Smooth muscle cell (in vitro differentiated cells): Measurements from ENCODE around the gene ADAM17. TPM values are rescaled to one million over a fixed set of nuclear protein-coding genes. Genes with fewer than 3 reads are reported as not detected.

Source experiments
- DNase-seq: peaks from one replicate; lab custom pipeline; 2025; ENCODE audit not compliant: unreplicated experiment; lab: John Stamatoyannopoulos, UW
- H2AFZ ChIP-seq: fragments of 200-600 bp; sonication (generic); 2 replicates; pipeline ENCODE4 v1.6.0; 2016; ENCODE audit warnings: antibody characterized with exemption, low read depth, mild to moderate bottlenecking
- H3F3A ChIP-seq: fragments of 200-600 bp; sonication (generic); 2 replicates; pipeline ENCODE4 v1.6.0; 2017; ENCODE audit warnings: antibody characterized with exemption, low read depth
- H3K27ac ChIP-seq: fragments of 200-600 bp; sonication (generic); 2 replicates; pipeline ENCODE4 v1.5.1; 2016; ENCODE audit warnings: low read depth, mild to moderate bottlenecking
- H3K27me3 ChIP-seq: fragments of 200-600 bp; sonication (generic); 2 replicates; pipeline ENCODE4 v1.6.1; 2016; ENCODE audit warnings: low read depth, mild to moderate bottlenecking
- H3K36me3 ChIP-seq: fragments of 200-600 bp; sonication (generic); 2 replicates; pipeline ENCODE4 v1.5.1; 2016; ENCODE audit warnings: low read depth
- H3K4me1 ChIP-seq: fragments of 200-600 bp; sonication (generic); 2 replicates; pipeline ENCODE4 v1.5.1; 2016; ENCODE audit warnings: low read depth
- H3K4me2 ChIP-seq: fragments of 200-600 bp; sonication (generic); 2 replicates; pipeline ENCODE4 v1.6.0; 2016; ENCODE audit warnings: mild to moderate bottlenecking
- H3K4me3 ChIP-seq: fragments of 200-600 bp; sonication (generic); 2 replicates; pipeline ENCODE4 v1.5.1; 2016; ENCODE audit warnings: mild to moderate bottlenecking
- H3K79me2 ChIP-seq: fragments of 200-600 bp; sonication (generic); 2 replicates; pipeline ENCODE4 v1.6.0; 2016; ENCODE audit warnings: low read depth, mild to moderate bottlenecking
- H3K9ac ChIP-seq: fragments of 200-600 bp; sonication (generic); 2 replicates; pipeline ENCODE4 v1.6.0; 2016; ENCODE audit warnings: low read depth
- H3K9me3 ChIP-seq: fragments of 200-600 bp; sonication (generic); replicated peaks from 2 replicates; pipeline ENCODE4 v1.5.1; 2016; ENCODE audit warnings: low read depth
- H4K20me1 ChIP-seq: fragments of 200-600 bp; sonication (generic); 2 replicates; pipeline ENCODE4 v1.6.0; 2016; ENCODE audit warnings: low read depth
- CTCF ChIP-seq: fragments of 200-600 bp; sonication (generic); IDR thresholded peaks from 2 replicates; pipeline ENCODE4 v1.5.1; 2017; ENCODE audit warnings: borderline replicate concordance, mild to moderate bottlenecking, antibody characterized with exemption; ENCODE audit not compliant: insufficient read depth, poor library complexity, severe bottlenecking
- WGBS: methylation state at CpG from one replicate; pipeline ENCODE4 v1.1.7; 2016; ENCODE audit warnings: low lambda C conversion rate; 5-methylcytosine and 5-hydroxymethylcytosine counted together
- polyA plus RNA-seq: library from polyadenylated mRNA; unstranded; fragments of >200 nt; fragmentation: Nextera tagmentation; extraction: Ambion mirVana; gene quantifications from 2 replicates; pipeline ENCODE4 v1.2.1, GENCODE V29; 2016
- total RNA-seq: library from RNA; depleted of rRNA; stranded (reverse); fragments of >200 nt; gene quantifications from 2 replicates; pipeline ENCODE4 v1.2.3, GENCODE V29; 2014

Gene ADAM17
- total and polyA plus RNA-seq, 2 experiments from 2014 or later: 8.9 to 18.3 TPM

GRCh38 chr2:9467687-9468086, 87.9 kb downstream of the ADAM17 start:
- no peak for DNase-seq
- no peaks in the 10 kb centered on the region for H3K4me1 ChIP-seq
- H3K9me3 ChIP-seq: no peaks in the 10 kb centered on the region
- WGBS: 96% methylated on average over 10 of the region's 10 CpGs
- no peaks in the 10 kb centered on the region for H3K36me3 ChIP-seq
- no peaks in the 10 kb centered on the region for H3K27me3 ChIP-seq
- TF ChIP-seq CTCF: no peak
- H3K9ac ChIP-seq: no peak overlapping the region
- H4K20me1 ChIP-seq: no peaks in the 10 kb centered on the region
- H3K27ac ChIP-seq: no peak overlapping the region
- peaks cover 4% of the 10 kb centered on the region for H3F3A ChIP-seq
- H3K79me2 ChIP-seq: no peaks in the 10 kb centered on the region
- H2AFZ ChIP-seq: no peak overlapping the region
- no peak overlapping the region for H3K4me2 ChIP-seq
- no peak overlapping the region for H3K4me3 ChIP-seq

- H3K36me3 ChIP-seq: no peaks in the 10 kb centered on the region
- no peaks in the 10 kb centered on the region for H3F3A ChIP-seq
- no peaks in the 10 kb centered on the region for H3K27me3 ChIP-seq
- no peaks in the 10 kb centered on the region for H4K20me1 ChIP-seq
- H2AFZ ChIP-seq: no peak overlapping the region
- no peaks in the 10 kb centered on the region for H3K9me3 ChIP-seq
- H3K27ac ChIP-seq: no peak overlapping the region
- H3K4me3 ChIP-seq: no peak overlapping the region
- H3K9ac ChIP-seq: no peak overlapping the region
- no peak for TF ChIP-seq CTCF
- no peak overlapping the region for H3K4me2 ChIP-seq
- 87% methylated on average over 21 of the region's 46 CpGs for WGBS
- H3K4me1 ChIP-seq: no peaks in the 10 kb centered on the region
- H3K79me2 ChIP-seq: no peaks in the 10 kb centered on the region
- DNase-seq: no peak
Observed at GRCh38 chr2:9466147-9466683, 89.4 kb downstream of the ADAM17 start.

- DNase-seq: no peak
- Histone ChIP-seq H3K4me1 (no peaks in the 10 kb centered on the region), H3K9ac (no peak overlapping the region), H3K27ac (no peak overlapping the region), H3K36me3 (no peaks in the 10 kb centered on the region), H2AFZ (no peak overlapping the region), H3F3A (no peaks in the 10 kb centered on the region), H3K4me3 (no peak overlapping the region), H4K20me1 (no peaks in the 10 kb centered on the region), H3K9me3 (no peaks in the 10 kb centered on the region), H3K27me3 (no peaks in the 10 kb centered on the region), H3K79me2 (no peaks in the 10 kb centered on the region), H3K4me2 (no peak overlapping the region)
- 81% methylated on average over 7 of the region's 7 CpGs for WGBS
- TF ChIP-seq CTCF: no peak
Observed at GRCh38 chr2:9465170-9465569, 90.5 kb downstream of the ADAM17 start.

GRCh38 chr2:9463698-9464034, 92.0 kb downstream of the ADAM17 start:
- DNase-seq: no peak
- no peaks in the 10 kb centered on the region for H3K36me3 ChIP-seq
- H3K79me2 ChIP-seq: no peaks in the 10 kb centered on the region
- H2AFZ ChIP-seq: no peak overlapping the region
- no peak overlapping the region for H3K9ac ChIP-seq
- no peaks in the 10 kb centered on the region for H4K20me1 ChIP-seq
- H3F3A ChIP-seq: no peaks in the 10 kb centered on the region
- no peaks in the 10 kb centered on the region for H3K9me3 ChIP-seq
- TF ChIP-seq CTCF: no peak
- no peaks in the 10 kb centered on the region for H3K27me3 ChIP-seq
- 61% methylated on average over 7 of the region's 7 CpGs for WGBS
- no peak overlapping the region for H3K27ac ChIP-seq
- no peaks in the 10 kb centered on the region for H3K4me1 ChIP-seq
- H3K4me3 ChIP-seq: no peak overlapping the region
- H3K4me2 ChIP-seq: no peak overlapping the region
